ENCODE measurements around the gene PCF11. TPM values are rescaled to one million over a fixed set of nuclear protein-coding genes. Genes with fewer than 3 reads are reported as not detected.

Gene PCF11
- total RNA-seq, 1 experiment from 2014 or later: 58.3 TPM

Small RNA genes lying within 50 kb of the gene (small RNA-seq; reads per million reads assigned to genes)
- not detected for gene AP000873.5

Other genes starting within 250 kb of the PCF11 start
- gene RAB30, start 85.2 kb upstream of the PCF11 start, total RNA-seq (2014; rRNA removed; shearing (Covaris generic)): 1.1 and 1.2 TPM in 2 replicates
- gene ANKRD42, start 36.6 kb downstream of the PCF11 start, total RNA-seq (2014; rRNA removed; shearing (Covaris generic)): 4.6 and 6.2 TPM in 2 replicates
- gene CCDC90B, start 129.2 kb downstream of the PCF11 start, total RNA-seq (2014; rRNA removed; shearing (Covaris generic)): 26.6 and 29.9 TPM in 2 replicates

Measured in HT-29 (cell line).